HG03175 (cell line): ENCODE measurements around the gene ERRFI1.

Experiments
- ATAC-seq: cut with Tn5 transposase; IDR thresholded peaks from one replicate; pipeline ENCODE4 v1.9.1; 2021; ENCODE audit warnings: mild to moderate bottlenecking, moderate library complexity; ENCODE audit not compliant: unreplicated experiment

The ERRFI1 gene

DNA sequence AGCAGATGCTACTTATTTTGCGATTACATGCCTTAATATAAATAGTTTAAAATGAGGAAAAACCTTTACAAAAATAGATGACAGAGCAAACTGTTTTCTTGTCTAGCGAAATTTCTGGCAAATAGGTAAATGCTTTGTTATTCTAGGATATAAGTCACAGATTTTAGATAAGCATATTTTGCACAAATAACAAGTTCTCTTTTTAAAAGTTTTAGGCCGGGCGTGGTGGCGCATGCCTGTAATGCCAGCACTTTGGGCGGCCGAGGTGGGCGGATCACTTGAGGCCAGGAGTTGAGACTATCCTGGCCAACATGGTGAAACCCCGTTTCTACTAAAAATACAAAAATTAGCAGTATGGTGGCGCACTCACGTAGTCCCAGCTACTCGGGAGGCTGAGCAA is 20.3 kb upstream of the ERRFI1 start:
- no peak for ATAC-seq

DNA sequence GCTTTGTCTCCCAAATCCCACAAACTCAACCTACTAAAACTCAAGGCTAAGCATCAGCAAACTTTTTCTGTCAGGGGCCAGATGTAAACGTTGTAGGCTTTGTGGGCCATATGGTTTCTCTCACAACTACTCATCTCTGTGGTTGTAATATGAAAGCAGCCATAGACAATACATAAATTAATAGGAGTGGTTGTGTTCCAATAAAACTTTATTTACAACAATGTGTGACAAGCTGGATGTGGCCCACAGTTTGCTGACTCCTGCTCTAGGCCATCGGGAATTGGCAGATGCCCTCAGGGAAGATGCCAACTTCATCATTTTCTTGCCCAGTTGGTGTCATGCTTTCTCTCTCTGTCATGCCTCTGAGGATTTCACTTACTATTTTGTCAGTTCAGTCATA is 17.5 kb upstream of the ERRFI1 start:
- no peak for ATAC-seq

DNA sequence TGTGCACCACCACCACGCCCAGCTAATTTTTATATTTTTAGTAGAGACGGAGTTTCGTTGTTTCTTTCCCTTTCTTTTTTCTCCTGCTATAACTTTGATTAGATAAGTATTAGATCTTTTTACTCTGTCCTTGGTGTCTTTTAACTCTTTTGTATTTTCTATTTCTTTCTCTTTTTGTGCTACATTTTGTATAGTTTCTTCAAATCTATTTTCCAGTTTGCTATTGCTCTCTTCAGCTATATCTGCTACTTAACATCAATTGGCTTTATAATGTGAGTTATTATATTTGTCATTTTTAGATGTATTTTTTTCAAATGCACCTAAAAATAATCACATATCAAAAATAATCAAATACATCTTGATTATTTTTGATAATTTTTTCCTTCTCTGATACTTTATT is 16.0 kb upstream of the ERRFI1 start:
- no peak for ATAC-seq

DNA sequence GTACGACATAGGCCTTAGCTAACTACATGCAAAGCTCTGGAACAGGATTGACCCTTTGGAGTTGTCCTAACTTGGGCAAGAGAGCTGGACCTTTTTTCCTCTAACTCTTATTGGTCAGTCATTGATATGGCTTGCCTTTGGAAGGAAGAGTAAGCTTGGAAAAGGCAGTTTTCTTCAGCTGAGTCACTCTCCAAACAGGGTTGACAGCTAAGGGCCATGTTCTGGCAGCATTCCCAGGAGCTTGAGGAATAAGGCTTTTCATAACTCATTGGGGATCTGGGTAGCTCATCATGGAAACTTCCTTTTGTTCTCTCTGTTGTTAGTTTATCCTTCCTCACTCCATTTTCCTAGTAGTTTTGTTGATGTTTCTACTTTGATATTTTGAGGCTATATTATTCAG is 14.5 kb upstream of the ERRFI1 start:
- no peak for ATAC-seq

DNA sequence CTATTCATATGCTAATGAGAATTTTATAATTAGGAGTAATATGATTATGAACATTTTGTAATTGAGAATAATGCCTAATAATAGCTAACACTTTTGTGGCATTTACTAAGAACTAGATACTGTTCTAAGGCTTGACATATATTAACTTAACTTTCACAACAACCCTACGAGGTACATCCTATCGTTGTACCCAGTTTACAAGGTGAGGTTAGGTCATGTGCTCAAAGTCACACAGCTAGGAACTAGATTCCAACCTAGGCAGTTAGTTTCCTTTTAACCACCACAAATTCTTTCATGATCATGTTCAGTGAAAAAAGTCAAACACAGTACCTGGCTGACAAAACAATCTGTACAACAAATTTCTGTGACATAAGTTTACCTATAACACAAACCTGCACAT is 13.0 kb upstream of the ERRFI1 start:
- ATAC-seq: no peak

DNA sequence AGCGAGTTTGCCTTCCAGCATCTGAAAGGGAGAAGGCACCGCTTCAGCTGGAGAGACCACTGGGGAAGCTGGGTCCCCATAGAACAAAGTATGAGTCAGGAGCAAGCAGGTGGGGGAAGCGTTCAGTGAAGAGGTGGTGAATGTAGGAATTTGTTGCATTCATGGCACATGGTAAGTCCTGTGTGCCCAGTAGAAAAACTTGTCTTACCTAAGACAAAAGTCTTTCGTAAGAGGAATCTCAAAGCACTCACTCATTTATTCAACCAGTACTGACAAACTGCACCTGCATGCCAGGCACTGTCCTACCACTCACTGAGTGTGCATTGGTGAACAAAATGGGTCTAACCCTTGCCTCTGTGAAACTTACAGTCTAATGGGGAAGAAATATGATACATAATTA is 9.2 kb upstream of the ERRFI1 start:
- no peak for ATAC-seq

DNA sequence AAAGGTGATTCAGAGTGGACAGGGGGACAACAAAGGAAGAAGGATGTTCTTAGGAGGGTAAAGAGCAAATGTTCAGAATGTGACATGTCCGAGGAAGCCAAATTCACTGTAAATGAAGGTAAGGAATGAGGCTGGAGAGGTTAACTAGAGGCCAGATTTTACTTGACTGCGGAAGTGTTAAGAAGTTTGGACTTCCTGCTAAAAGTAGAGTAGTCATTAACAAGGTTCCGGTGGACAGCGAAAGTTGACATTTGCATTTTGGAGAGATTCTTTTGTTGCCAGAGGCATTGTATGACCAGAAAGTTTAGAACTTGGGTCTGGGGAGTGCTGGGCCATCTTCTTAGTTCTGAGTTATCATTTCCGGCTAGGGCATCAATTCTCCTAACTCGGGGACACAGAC is 7.2 kb upstream of the ERRFI1 start:
- no peak for ATAC-seq

DNA sequence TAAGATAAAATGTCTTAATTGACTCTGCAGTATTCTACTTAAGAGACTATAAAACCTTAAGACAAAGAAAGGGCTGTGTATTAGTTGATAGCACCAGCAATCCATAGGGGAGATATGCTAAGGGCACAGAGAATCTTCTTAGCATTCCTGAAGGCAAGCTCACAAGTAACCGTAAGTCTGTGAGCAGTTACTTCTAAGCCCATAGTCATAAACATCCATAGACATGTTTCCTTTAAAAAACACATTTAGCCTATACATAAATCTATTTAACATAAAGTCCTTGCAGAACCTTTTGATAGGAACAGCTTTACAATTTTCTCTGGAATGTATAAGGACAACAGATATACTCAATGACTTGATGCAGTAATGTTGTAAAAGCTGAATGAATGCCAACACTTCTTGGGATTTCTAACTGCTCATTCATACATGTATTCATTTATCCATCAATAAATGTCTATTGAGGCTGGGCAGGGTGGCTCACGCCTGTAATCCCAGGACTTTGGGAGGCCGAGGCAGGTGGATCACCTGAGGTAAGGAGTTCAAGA is 6.3 kb upstream of the ERRFI1 start:
- ATAC-seq: no peak

DNA sequence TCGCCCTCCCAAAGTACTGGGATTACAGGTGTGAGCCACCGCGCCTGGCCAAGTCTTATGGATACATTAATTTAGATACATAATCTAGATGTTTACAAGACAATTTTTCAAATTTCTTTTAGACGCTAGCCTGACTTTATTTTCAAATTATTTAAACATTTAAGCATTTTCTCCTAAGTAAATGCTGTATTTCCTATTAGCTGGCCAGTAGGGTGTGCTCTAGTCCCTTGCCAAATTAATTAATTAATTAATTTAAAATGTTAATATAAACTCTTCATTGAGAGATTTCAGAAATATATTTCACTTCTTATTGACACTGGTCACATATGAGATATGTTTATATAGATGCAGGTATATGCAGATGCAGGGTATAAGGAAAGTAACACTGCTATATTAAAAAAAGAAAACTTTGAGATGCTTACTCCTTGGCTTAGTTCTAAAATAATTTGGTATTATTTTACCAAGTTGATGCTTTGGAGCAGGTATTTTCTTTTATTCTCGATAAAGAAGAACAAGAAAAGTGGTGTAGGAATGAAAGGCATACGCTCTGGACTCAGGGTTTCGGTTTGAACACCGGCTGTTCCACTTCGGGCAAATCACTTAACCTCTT is 5.2 kb upstream of the ERRFI1 start:
- no peak for ATAC-seq

DNA sequence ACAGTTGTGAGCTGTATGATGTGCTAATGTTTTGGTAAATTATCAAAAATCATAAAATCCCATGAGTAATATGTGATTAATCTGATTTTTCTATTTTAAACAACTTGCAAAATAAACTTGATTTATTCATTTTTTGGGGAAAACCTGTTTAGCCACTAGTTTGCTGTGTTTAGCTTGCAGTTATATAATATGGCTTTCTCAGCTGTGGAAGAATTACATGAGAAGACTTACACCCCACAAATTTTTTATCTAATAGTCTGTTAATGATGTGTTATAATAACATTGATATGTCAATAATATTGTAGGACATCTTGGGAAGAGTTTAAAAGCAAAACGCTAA is 2.4 kb upstream of the ERRFI1 start:
- no peak for ATAC-seq

DNA sequence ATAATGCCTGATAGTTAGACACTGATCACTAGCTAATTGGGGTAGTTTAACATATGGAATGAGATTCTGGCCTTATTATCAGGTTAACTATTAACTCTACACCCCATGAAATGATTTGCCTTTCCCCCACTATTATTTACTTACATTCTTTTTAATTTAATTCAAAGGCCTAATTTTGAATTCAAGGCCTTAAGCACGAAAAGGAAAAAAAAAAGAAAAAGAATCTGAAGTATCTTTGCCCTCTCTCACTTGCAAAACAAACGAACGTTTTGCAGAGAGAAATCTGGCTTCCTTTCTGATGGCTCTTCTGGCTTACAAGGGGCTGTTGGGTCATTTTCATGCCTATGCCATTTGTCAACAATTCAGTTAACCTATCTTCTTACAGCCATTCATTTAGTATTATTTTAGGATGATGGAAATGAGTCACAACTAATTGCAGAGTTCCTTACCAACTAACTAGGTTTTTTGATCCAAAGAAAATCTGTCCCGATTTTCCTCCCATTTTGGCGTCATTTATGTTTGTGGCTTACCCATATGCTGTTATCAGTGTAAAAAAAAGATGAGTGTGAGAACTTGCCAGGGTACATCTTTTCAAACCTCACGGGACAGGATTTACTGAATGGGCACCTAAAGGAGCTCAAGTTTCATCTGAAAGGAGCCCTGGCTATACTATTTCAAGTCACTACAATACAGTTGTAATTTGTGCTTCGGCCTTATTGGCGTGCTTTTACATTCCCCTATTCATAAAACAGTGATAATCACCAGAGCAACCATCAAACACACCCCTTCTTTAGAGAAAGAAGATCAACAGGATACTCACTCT is 1.9 kb upstream of the ERRFI1 start:
- no peak for ATAC-seq

DNA sequence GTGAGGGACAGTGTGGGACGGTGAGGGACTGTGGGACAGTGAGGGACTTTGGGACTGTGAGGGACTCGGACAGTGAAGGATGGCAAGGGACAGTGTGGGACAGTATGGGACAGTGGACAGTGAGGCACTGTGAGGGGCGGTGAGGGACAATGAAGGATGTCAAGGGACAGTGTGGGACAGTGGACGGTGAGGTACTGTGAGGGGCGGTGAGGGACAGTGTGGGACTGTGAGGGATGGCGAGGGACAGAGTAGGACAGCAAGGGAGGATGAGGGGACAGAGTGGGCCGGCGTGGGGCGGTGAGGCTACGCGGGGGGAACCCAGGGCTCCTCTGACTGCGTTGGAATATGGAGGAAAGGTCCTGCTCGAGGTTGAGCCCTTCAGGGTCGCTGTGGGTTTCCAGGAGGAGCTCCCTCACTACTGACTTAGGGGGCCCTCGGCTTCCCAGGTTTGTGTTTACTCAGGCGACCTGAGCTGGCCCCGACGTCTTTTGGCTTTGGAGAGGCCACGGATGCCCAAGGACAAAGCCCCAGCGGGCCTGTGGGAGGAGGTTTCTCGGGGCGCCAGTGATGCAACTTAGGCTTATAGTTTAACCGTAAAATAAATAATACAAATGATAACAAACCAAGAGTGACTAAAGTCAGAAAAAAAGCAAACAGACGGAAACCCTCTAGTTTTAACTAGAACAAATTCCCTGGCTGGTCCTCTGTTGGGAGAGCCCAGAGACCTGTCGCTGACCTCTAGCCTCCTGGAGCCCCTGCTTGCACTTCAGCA is 1.1 kb upstream of the ERRFI1 start:
- no peak for ATAC-seq

DNA sequence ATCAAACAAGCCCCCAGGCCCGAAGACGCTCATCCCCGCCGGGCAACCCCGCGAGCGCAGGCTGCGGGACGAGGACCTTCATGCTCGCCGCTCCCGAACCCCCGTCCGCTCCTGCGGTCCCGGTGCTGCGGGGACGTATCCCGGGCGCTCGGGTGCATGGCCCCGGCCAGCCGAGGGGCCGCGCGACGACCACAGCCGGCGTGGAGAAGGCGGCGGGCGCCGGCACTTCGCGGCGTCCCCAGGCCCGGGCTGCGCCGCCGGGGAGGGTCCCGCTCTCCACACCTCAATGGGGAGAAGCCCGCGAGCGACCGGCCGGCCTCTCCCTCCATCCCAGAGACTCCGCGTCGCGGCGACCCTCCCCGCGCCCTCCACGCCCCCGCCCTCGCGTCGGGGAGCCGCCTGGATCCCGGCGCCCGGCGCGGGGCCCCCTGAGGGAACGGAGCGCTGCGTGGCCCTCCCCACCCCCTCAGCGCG is 401 bp downstream of the ERRFI1 start:
- peak; percentile 8 for ATAC-seq

DNA sequence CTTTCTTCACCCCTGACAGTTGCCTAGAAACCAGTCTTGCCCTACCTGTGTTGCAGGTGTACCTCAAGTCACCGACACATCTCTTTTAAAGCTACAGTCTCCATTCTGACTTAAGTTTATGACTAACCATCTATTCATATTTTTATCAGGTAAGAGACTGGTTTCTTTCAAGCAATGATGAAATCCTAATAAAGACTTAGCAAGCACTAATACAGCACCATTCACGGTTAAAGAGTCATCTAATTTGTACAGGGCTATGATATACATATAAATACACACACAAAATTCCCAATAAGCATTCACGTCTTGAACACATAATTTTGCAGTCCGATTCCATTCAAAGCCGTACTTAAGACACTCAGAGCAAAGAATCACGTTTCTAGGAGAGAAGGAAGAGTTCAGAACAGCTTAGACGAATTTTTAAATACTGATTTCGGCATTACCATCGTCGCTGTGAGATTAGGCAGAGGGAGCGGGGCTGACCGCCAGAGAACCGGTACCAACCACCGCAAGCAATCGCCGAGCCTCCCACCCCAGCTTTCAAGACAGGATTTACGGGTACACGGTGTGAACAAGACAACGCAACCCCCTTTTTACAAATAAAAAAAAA is 943 bp downstream of the ERRFI1 start:
- ATAC-seq: peak; percentile 3

DNA sequence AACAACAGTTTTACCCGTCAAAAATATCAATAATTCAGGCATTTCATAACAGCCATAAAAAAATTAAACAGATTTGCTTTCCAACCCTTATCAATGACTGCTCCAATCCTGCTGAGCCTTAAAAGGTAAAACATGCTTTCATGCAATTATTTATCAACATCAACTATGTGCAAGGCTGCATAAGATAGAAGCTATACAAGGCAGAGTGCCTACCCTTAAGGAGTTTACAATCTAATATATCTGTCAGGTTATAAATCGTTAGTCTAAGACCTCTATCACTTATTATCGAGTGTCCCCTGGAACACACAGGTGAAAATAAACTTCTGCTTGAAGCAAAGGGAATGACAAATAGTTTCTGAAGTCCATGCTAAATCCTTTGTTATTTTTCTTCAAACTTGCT is 1.8 kb downstream of the ERRFI1 start:
- ATAC-seq: no peak

DNA sequence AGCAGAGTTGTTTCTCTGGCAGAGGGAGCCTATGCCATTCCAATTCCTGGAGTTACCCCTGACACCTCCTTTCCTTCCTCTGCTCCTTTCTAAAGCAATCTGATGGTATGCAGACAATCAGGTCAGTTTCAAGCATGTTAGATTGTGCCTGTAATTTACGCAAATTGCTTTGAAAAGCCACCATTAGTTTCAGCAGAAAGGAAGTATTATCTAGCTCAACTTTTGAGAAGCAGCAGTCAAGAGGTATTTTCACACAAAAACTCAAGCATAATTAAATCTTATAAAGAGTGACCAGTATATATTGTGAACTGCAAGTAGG is 2.2 kb downstream of the ERRFI1 start:
- no peak for ATAC-seq

DNA sequence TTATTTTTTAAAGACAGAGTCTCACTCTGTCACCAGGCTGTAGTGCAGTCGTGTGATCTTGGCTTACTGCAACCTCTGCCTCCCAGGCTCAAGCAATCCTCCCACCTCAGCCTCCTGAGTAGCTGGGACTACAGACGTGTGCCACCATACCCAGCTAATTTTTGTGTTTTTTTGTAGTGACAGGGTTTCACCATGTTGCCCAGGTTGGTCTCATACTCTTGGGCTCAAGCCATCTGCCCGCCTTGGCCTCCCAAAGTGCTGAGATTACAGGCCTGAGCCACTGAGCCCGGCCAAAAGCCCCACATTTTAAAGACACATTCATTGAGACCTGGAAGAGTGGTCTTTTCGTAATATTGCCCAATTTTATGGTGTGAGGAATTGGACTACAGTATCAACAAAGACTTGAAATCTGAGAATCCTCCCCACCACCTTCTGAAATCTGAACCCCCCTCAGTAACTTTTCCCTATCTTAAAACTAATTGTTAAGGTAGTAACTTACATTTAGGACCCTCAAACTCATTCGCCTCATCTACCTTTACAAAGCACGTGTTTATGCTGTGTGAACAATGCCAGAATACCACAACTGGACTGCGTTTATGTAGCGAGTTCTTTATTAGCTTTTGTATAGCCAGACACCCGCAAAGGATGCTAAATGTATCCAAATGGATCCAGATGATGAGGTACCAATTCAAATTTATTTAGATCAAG is 2.7 kb downstream of the ERRFI1 start:
- ATAC-seq: no peak

DNA sequence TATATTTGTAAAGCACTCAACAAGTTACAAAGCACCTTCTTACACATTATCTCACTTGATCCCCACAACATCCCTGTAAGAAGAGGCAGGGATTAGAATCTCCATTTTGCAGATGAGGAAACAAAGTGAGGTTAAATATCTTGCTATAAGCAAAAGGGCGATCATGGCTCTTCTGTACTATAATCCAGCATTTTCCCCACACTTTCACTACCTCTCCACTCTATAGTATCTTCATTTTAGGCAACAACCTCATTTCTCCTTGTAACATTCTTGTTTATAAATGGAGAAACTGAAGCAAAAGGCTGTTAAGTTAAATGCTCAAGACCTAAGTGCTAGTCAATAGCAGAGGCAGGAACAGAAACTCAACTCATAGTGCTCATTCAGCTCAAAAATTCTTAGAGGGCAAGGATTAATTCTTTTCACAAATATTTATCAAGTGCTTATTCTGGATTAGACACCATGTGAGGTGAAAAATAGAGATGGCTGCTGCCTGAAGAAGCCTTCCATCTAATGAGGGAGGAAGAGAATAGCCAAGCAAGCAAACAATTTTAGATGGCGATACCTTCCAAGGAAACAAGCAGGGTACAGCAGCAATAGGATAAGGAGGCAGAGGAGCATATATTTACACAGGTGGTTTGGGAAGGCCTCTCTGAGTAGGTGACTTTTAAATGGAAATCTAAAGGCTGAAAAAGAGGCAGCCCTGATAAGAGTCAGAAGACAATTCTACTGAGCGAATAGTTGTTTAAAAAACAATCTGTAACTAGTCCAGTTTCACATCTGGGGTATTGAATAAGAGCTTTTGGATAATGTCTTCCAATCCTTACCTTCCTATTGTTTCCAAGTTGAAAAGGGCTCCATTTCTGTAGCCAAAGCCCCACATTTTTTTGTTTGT is 3.5 kb downstream of the ERRFI1 start:
- no peak for ATAC-seq

DNA sequence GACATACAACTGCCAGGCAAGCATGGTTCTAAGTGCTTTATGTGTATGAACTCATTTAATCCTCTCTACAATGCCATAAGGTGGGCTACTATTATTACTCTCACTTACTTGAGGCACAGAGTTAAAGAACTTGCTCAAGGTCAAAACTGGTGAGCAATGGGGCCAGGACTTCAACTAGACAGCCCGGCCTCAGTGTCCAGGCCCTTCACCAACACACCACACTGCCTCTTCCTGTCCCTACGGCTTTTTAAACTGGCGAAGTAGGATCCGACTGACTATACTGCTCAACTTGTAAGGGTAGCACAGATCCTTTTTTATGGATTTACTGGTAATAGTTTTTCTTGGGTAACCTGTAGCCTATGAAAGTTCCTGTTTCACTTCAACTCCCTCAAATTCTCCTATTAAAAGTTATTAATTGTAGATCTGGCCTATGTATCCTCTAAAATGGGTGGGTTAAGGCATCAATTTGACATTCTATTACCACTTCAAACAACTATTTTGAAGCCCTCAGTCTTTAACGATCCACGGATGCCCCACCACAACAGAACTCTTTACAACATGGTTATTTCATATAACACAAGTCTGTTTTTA is 4.3 kb downstream of the ERRFI1 start:
- no peak for ATAC-seq
